Activated naive CD4-positive, alpha-beta T cell (primary cell): ENCODE results near the gene GRIP1.

ENCODE experiments used
- DNase-seq, 4 experiments: peaks; one replicate each; lab custom pipeline; 2025; lab: John Stamatoyannopoulos, UW

Gene GRIP1

DNA sequence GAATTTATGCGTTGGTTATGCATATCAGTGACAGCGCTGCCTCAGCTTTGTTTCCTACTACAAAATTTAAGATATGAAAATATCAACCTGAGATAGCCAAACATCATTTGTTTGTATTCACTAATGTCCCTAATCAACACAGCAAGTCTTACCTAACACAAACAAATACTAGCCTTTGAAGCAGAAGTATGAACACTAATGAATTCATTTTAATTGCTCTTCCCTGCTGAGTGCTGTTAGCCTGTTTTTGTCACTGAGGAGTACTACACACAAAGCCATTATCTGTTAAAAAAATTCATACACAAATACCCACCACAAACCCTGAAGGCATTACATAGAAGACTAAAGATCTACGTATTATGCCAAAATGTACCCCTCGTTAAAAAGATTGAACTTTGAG lies 225.8 kb downstream of the GRIP1 start:
- no peak for DNase-seq

- DNase-seq = no peak
These were observed 229.3 kb downstream of the GRIP1 start for GRCh38 chr12:66449531-66449930.

GRCh38 chr12:66447643-66448042 lies 231.2 kb downstream of the GRIP1 start:
- DNase-seq = no peak

GRCh38 chr12:66446276-66446675 lies 232.6 kb downstream of the GRIP1 start:
- DNase-seq = no peak

DNA sequence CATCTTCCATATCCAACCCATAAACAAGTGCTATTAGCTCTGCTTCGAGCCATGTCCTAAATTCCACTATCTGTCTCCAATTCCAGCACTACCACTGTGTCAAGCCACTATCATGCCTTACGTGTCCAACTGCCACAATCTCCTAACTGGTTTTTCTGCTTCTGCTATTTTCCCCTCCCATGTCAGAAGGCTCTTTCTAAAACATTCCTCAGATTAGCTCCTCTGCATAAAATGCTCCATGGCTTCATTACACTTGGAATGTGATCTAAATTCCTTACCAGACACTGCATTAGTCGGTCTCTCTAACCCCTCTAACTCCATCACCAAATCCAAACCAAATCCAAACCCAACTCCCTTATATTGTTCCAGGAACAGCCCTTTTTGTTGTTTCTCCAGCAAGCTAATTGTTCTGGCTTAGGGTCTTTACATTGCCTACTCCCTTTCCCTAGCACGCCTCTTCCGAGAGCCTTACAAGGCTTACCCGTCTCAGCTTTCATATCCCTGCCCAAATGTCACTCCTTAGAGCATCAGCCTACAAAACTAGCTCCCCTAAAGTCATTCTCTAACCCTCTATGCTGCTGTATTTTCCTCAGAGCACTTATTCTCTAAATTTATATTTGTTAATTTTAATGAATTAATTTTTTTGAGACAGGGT lies 236.8 kb downstream of the GRIP1 start:
- DNase-seq = no peak

GRCh38 chr12:66438601-66439000 lies 240.3 kb downstream of the GRIP1 start:
- DNase-seq = no peak

DNA sequence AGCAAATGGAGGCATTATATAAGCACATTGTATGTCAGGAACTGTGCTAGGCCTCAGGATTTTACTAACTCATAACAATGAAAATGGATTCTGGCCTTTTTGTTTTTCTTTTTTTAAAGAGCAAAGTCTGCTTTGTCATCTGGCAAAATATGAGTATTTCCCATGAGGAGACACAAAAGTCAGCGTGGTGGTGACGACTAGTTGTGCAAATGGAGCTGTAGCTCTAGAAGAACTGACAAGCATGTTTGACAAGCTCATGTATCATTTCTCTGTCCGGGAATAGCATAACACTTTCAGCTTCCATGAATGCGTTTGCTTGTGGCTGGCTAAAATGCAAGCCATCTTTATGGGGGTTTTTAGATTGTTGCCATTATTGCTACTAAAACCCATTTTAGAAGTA lies 248.8 kb downstream of the GRIP1 start:
- no peak for DNase-seq

- no peak for DNase-seq
These were observed 250.0 kb downstream of the GRIP1 start for GRCh38 chr12:66428870-66429269.

GRCh38 chr12:66428261-66428660 lies 250.6 kb downstream of the GRIP1 start:
- no peak for DNase-seq

GRCh38 chr12:66426696-66427095 lies 252.2 kb downstream of the GRIP1 start:
- no peak for DNase-seq

GRCh38 chr12:66423266-66423665 lies 255.6 kb downstream of the GRIP1 start:
- no peak for DNase-seq

DNA sequence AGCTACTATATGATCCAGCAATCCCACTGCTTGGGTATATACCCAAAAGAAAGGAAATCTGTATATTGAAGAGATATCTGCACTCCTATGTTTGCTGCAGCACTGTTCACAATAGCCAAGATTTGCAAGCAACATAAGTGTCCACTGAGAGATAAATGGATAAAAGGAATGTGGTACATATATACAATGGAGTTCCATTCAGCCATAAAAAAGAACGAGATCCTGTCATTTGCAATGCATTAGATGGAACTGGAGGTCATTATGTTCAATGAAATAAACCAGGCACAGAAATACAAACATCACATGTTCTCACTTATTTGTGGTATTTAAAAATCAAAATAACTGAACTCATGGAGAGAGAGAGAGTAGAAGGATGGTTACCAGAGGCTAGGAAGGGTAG lies 260.0 kb downstream of the GRIP1 start:
- no peak for DNase-seq

DNA sequence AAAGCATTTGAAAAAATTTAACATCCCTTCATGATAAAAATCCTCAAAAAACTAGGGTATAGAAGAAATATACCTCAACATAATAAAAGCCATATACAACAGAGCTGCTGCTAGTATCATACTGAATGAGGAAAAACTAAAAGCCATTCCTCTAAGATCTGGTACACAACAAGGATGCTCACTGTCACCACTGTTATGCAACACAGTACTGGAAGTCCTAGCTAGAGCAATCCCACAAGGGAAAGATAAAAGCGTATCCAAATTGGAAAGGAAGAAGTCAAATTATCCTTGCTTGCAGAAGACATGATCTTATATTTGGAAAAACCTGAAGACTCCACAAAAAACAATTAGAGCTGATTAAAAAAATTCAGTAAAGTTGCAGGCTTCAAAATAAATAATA lies 261.7 kb downstream of the GRIP1 start:
- no peak for DNase-seq

DNA sequence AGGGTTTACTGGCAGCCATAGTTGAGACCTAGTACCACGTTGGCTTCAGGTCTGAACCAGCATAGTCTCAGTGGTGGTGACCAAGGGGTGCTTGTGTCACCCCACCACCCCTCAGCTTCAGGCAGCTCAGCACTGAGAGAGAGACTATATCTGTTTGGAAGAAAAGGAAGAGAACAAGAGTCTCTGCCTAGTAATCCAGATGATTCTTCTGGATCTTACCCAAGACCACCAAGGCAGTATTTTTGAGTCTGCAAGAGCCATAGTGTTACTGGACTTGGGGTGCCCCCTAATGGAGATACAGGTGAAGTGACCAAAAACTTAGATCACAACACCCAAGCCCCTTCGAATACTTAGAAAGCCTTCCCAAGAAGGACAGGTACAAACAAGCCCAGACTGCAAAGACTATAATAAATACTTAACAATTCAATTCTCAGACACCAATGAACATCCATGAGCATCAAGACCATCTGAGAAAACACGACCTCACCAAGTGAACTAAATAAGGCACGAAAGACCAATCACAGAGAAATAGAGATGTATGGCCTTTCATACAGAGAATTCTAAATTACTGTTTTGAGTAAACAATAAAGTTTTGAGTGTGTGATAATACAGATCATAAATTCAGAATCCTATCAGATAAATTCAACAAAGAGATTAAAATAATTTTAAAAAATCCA lies 269.5 kb downstream of the GRIP1 start:
- peak in 1 of 4 experiments; percentile 3 for DNase-seq

- DNase-seq = no peak
These were observed 273.5 kb downstream of the GRIP1 start for GRCh38 chr12:66405395-66405794.

DNA sequence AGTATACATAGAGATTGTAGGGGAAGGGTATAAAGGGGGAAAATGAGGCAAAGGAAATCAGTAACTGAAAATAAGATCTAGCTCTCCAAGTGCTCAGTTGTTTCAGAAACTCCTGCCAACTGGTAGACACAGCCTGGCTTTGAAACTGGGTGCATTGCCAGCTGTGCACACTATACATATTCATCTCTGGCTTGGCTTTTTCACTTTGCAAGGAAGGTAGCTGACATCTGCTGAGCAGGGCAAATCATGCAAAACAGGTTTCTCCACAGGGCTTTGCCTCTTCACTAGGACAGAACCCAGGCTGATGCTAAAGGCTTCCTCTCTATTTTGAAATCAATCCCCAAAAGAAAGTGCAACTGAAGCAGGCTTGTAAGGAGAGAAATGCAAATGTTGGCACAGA lies 275.1 kb downstream of the GRIP1 start:
- DNase-seq = no peak

DNA sequence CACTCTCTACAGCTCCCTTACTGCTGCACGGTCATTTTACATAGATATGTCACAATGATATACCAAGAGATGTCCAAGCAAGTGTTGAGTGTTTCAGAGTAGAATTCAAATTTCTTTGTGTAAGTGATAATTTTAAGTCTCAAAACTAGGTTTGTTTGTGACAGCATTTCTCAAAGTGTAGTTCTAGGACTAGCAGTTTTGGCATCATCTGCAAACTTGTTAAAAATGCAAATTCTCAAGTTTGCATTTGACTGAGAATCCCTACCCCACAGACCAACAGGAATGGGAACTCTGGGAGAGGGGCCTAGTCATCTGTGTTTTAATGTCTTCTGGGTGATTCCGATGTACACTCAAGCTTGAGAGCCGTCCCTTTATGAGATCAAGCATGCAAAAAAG lies 279.0 kb downstream of the GRIP1 start:
- DNase-seq = no peak

DNA sequence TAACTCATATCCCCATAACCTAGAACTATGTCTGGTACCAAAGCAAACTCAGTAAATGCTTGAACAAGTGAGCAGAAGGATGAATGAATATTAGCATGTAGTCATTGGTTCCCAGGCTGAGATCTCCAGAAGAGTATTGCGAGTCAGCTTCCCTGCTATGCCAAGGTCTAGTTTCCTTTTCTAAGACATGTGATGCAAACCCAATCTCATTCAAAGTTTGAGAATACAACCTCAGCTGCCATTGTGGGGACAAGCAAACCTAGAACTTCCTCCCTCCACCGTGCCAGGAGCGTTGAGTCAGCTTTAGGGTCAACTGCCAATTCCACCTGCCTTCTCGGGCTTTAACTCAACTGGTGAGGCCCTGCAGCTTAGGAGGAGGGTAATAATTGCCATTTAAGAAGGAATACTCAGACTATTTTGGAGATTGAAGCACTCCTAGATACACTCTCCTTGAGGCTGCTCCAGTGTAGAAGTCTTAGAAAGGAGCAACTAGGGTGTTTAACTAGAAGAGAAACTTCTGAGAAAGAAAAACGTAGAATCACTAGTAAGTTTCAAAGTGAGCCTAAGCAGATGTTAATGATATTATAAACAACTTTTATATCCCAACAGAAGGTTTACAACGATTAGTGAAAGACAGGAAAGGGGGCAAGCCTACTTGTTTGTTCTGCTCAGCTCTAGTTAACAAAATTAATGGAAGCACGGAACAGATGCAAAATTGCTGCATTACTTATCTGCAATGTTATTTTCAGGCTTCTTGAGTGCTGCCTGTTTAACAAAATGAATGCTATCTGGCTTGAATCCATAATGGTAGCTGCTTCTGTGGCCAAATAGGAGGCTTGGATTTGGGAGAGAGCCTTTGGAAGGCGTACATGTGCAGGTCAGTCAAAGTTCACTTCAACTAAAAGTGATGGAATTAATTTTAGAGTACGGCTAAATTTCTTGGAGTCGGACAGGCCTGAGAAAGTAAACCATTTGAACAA lies 279.7 kb downstream of the GRIP1 start:
- no peak for DNase-seq

GRCh38 chr12:66397574-66398290 lies 281.1 kb downstream of the GRIP1 start:
- no peak for DNase-seq

- no peak for DNase-seq
These were observed 285.0 kb downstream of the GRIP1 start for GRCh38 chr12:66393890-66394289.

GRCh38 chr12:66392266-66392915 lies 286.5 kb downstream of the GRIP1 start:
- no peak for DNase-seq

DNA sequence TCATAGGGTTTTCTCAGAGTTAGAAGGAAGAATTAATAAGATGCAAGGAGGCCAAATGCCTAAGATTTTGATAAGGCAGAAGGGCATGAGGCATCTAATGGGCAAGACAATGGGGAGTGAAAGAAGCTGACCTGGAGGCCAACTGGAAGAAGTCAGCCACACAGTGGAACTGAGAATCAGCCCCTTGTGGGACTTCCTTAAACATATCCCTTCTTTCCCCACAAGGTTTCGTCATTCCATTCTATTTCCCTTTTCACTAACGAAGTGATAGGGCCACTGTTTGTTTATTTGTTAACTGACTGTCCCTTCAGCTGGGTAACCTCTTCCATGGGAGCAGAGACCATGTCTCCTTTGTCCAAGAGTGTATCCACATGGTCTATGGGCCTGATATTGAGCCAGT lies 290.4 kb downstream of the GRIP1 start:
- DNase-seq = no peak
